ENCODE measurements around the gene MRTFA.

GRCh38 chr22:40627612-40628011, 8.9 kb downstream of the MRTFA start:
- no peak for TF ChIP-seq CTCF (IDR thresholded peaks at IDR 0.05 in 2 of 3, conservative IDR thresholded peaks at IDR 0.05 in 1 of 3; ENCODE audit: insufficient read depth in 2 of 3, low read depth in 1 of 3, low read length in 3 of 3)
- no peak for TF ChIP-seq TAF1 (IDR thresholded peaks at IDR 0.05; ENCODE audit: control insufficient read depth, extremely low read depth, insufficient read depth, low read length, severe bottlenecking)
- no peak for TF ChIP-seq BRF1 (IDR thresholded peaks at IDR 0.05; ENCODE audit: borderline replicate concordance, extremely low read depth, insufficient read length)
- TF ChIP-seq KDM2B (CRISPR knock-in tag; IDR thresholded peaks at IDR 0.05): no peak
- TF ChIP-seq PATZ1 (CRISPR knock-in tag; IDR thresholded peaks at IDR 0.05; ENCODE audit: borderline replicate concordance): no peak
- no peak for TF ChIP-seq ATF6 (CRISPR knock-in tag; IDR thresholded peaks at IDR 0.05)
- no peak for TF ChIP-seq PRPF4 (IDR thresholded peaks at IDR 0.05; ENCODE audit: insufficient read depth, low read depth, low read length, poor library complexity, severe bottlenecking)
- no peak for TF ChIP-seq EZH2 (IDR thresholded peaks at IDR 0.05; ENCODE audit: borderline replicate concordance, low read depth, low read length)
- TF ChIP-seq RB1 (IDR thresholded peaks at IDR 0.05; ENCODE audit: low read depth): no peak
- no peak for TF ChIP-seq SNRNP70 (optimal IDR thresholded peaks at IDR 0.05; ENCODE audit: low read depth, low read length)
- no peak for TF ChIP-seq FOXK2 (conservative IDR thresholded peaks at IDR 0.05 in 1 of 2, IDR thresholded peaks at IDR 0.05 in 1 of 2; ENCODE audit: low read depth in 2 of 2)
